Activated T-helper 17 cell treated with anti-CD3 and anti-CD28 coated beads, Interleukin-2, amount 50 U/mL, for 72 hours (primary cell): ENCODE results near the gene ACP1. TPM values are rescaled to one million over a fixed set of nuclear protein-coding genes. Genes with fewer than 3 reads are reported as not detected.

ENCODE experiments used
- ATAC-seq: fragments of 150-1000 bp; cut with Tn5 transposase; replicated peaks from 2 replicates; pipeline ENCODE4 v1.10.0; 2021; ENCODE audit warnings: mild to moderate bottlenecking, moderate library complexity
- H3K27ac Mint-ChIP-seq: one replicate; pipeline ENCODE4 v1.8.0; 2022; ENCODE audit warnings: mixed read lengths
- H3K27me3 Mint-ChIP-seq: one replicate; pipeline ENCODE4 v1.8.0; 2022; ENCODE audit warnings: mixed read lengths
- H3K36me3 Mint-ChIP-seq: one replicate; pipeline ENCODE4 v1.8.0; 2022; ENCODE audit warnings: low read depth, mild to moderate bottlenecking, mixed read lengths
- H3K4me1 Mint-ChIP-seq: one replicate; pipeline ENCODE4 v1.8.0; 2022; ENCODE audit warnings: mixed read lengths
- H3K4me3 Mint-ChIP-seq: one replicate; pipeline ENCODE4 v1.8.0; 2022; ENCODE audit warnings: mild to moderate bottlenecking, mixed read lengths
- H3K9me3 Mint-ChIP-seq: one replicate; pipeline ENCODE4 v1.8.0; 2022; ENCODE audit warnings: mixed read lengths
- total RNA-seq, 2 donors: library from RNA; stranded (reverse); gene quantifications; one replicate each; pipeline ENCODE4 v1.2.3, GENCODE V29; 2022

ACP1 gene
- total RNA-seq = 100 to 1,000 TPM; 116 to 156 TPM

DNA sequence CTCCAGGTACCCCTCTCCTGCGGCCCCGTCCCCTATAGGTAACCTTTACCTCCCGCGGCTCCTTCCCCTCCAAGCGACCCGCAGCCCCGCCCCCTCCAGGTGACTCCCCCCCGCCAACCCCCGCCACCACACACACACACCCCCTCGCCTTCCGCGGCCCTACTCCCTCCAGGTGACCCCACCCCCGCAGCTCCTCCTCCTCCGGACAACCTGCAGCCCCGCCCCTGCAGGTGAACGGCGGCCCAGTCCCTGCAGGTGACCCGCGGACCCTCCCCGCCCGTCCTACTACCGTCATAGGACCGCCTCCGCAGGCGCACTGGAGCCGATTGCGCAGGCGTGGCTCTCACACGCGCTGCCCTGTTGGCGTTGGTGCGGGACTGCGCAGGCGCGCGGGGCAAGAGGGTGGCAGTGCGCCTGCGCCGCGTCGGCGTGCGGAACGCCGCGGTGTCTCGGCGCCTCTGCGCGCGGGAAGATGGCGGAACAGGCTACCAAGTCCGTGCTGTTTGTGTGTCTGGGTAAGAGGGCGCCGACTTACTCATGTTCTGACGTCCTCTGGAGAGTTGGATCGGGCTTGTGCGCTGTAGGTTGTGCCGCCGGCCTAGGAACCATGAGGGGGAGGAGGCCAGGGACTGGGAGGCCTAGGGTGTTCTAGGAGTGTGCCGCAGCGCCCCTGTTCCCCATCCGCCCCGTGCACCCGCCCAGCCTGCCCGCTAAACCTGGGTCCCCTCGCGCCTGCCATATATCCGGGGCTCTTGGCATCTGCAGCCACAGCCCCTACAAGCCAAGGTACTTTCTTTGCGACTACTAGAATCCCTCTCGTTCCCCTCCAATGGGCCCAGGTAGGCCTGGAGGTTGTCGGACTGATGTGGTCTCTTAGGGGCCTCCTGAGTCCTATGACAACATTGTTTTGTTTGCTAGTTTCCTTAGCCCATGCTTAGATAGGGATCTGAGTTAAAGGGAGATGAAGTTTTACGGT lies at the start of gene ACP1:
Gene ACP1, plus strand, starts transcription at position 455 of the 976 bp plus-strand sequence. Its CDS starts 18 bp downstream, at position 473.
- no peaks in the 10 kb centered on the region for H3K9me3 Mint-ChIP-seq
- peaks cover 31% of the 10 kb centered on the region for H3K36me3 Mint-ChIP-seq
- peak within 1 kb of the TSS; percentile 87 for H3K27ac Mint-ChIP-seq
- peak; percentile 90 for ATAC-seq
- H3K4me3 Mint-ChIP-seq = peak within 1 kb of the TSS; percentile 86
- no peaks in the 10 kb centered on the region for H3K27me3 Mint-ChIP-seq
- peaks cover 19% of the 10 kb centered on the region for H3K4me1 Mint-ChIP-seq

DNA sequence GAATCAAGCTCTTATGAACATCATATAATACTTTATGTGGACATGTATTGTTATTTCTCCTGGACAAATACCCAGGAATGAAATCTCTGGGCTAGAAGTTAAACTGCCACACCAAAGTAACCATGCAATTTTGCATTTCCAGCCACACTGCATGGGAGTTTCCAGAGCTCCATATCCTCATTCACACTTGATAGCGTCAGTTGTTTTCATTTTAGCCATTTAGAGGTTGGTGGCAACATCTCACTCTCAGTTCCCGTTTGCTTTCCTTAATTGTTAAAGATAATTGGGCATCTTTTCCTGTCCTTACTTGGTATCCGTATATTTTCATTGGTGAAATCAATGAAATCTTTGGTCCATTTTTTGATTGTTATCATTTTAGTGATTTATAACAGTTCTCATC lies 48.7 kb upstream of the ACP1 start:
- no peak for ATAC-seq
- Mint-ChIP-seq H3K4me1 (no peaks in the 10 kb centered on the region), H3K27ac (no peak overlapping the region), H3K4me3 (no peak overlapping the region), H3K36me3 (peaks cover 27% of the 10 kb centered on the region), H3K9me3 (no peaks in the 10 kb centered on the region), H3K27me3 (peaks cover 4% of the 10 kb centered on the region)

DNA sequence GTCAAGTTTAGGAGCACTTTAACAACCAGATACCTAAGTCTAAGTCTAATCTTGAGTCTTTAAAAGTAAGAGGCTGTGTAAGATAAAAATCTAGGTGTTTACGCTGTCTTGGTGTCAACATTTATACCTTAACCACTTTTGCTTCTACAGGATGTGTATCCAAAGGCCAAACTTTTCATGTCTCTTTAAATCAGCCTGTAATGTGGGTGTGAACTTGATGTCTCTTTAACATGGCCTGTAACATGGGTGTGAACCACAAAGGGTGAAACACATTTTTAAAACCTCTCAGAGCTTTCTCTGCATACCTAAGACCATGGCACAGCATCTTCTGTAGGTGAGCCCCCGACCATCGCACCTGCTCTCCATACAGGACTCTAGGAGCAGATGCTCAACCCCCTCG lies 41.3 kb upstream of the ACP1 start:
- peaks cover 82% of the 10 kb centered on the region for H3K36me3 Mint-ChIP-seq
- no peaks in the 10 kb centered on the region for H3K9me3 Mint-ChIP-seq
- ATAC-seq = no peak
- H3K4me3 Mint-ChIP-seq = no peak overlapping the region
- H3K27me3 Mint-ChIP-seq = no peaks in the 10 kb centered on the region
- H3K4me1 Mint-ChIP-seq = no peaks in the 10 kb centered on the region
- H3K27ac Mint-ChIP-seq = no peak overlapping the region

DNA sequence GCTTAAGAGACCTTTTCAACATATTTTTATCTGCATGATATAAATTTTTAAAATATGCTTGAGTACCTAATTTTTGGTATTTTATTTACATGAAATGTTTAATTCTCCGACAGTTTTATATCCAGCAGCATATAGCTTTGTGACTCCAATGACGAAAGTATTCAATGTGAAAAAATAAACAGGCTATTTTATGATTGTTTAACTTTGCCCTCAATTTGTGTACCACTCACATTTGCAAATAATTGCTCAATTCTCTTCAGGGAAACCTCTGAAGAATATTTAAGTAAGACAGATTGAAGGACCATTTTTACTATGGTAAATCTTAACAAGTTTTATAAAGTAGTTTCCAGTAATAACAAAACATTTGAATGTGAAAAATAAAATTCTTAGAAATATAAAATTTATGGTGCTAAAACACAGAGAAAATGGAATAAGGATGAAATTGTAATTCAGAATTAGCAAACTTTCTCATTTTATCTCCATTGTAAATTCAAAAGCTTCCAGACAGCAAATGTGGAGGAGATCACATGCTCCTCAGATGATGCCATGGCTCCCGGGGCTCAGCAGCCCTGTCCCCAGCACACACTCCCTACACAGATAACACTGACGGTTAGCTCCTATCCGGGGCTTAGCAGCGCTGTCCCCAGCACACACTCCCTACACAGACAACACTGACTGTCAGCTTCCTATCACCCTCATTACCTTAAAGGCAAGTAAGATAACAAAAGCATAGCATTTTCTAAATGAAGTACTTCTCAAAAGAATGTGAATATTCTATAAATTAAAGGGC lies 40.6 kb upstream of the ACP1 start:
- H3K27ac Mint-ChIP-seq = no peak overlapping the region
- ATAC-seq = no peak
- no peaks in the 10 kb centered on the region for H3K27me3 Mint-ChIP-seq
- peaks cover 82% of the 10 kb centered on the region for H3K36me3 Mint-ChIP-seq
- no peaks in the 10 kb centered on the region for H3K9me3 Mint-ChIP-seq
- no peak overlapping the region for H3K4me3 Mint-ChIP-seq
- H3K4me1 Mint-ChIP-seq = no peaks in the 10 kb centered on the region

DNA sequence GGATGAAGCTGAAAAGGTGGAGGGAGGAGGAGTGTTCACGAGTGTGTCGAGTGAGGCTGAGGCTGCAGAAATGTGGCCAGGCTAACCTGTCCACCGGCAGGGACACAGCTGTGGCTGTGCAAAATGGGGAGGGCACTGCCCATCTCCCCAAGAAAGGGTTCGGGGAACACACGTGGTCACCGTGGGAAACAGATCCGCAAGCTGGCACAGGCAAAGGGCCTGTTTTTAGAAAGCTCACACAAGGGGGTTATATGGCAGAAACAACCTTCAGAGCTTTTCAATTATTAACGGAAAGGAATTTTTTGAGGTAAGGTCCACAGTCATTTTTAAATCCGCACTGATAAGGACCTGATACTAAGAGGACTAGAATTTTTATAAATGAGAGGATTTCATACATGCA lies 36.6 kb upstream of the ACP1 start:
- H3K27me3 Mint-ChIP-seq = no peaks in the 10 kb centered on the region
- H3K4me3 Mint-ChIP-seq = no peak overlapping the region
- no peak overlapping the region for H3K27ac Mint-ChIP-seq
- H3K36me3 Mint-ChIP-seq = peaks cover 87% of the 10 kb centered on the region
- no peaks in the 10 kb centered on the region for H3K9me3 Mint-ChIP-seq
- no peak for ATAC-seq
- no peaks in the 10 kb centered on the region for H3K4me1 Mint-ChIP-seq

DNA sequence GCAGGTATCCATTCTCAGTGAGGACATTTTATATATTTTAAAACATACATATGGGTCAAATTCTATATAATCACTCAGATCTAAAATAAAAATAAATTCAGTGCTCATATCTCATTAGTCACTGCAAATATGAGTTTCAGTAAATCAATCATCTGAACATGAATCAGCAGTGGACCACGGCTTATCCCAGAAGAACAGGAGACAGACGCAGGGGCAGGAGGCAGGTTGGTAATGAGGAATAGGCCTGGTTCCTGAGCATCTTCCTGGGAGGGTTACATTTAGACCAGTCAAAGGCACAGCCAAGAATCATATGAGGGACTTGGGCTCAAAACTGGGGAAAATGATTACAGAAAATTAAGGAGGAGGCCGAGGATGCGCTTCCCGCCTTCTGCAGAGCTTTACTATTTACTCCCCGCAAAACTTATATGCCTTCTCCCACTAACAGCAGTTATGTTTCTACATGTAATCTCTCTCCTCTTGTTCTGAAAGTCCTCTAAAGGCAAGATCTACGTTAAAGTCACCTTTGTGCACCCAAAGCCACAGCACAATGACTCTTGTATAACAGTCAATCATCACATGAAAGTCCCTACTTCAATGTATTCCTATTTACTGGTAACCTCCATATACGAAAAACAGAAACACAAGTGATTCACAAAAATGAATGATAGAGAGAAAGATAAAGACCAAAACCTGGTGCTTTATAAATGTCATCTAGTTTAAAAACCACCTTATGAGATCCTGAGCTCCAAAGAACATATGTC lies 36.0 kb upstream of the ACP1 start:
- no peaks in the 10 kb centered on the region for H3K9me3 Mint-ChIP-seq
- no peak overlapping the region for H3K27ac Mint-ChIP-seq
- H3K4me1 Mint-ChIP-seq = no peaks in the 10 kb centered on the region
- peak; percentile 45 for ATAC-seq
- no peaks in the 10 kb centered on the region for H3K27me3 Mint-ChIP-seq
- no peak overlapping the region for H3K4me3 Mint-ChIP-seq
- H3K36me3 Mint-ChIP-seq = peaks cover 87% of the 10 kb centered on the region

DNA sequence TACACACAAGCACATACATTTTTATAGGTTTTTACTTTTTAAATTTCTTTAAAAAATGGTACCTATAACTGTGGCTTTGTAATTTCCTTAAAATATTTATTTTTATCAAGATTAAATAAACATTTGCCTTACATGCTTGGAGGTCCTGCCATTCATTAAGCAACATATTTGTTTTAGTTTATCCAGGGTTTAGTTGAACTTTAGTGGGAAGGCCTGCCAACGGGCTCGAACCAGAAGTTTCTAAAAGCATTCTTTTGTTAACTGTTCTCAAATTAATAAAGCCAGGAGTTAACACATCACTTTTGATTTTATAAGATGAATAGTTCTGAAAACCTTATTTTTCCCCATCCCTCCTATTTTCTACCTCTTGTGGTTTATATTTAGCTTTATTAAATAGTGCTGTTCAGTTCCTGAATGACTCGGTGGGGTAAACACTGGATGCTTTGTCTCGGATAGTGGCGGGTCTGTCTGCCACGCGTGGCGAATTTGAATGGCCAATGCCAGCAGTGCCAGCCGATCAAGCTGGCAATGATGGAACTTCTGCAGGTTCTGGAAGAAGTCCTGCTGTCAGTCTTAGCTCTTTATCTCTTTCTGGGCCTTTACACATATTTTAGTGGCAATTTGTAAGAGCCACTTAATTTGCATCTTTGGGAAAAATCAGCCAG lies 33.1 kb upstream of the ACP1 start:
- Mint-ChIP-seq H3K9me3 (no peaks in the 10 kb centered on the region), H3K4me1 (no peaks in the 10 kb centered on the region), H3K4me3 (no peak overlapping the region), H3K27me3 (no peaks in the 10 kb centered on the region), H3K27ac (no peak overlapping the region), H3K36me3 (peaks cover 70% of the 10 kb centered on the region)
- no peak for ATAC-seq

DNA sequence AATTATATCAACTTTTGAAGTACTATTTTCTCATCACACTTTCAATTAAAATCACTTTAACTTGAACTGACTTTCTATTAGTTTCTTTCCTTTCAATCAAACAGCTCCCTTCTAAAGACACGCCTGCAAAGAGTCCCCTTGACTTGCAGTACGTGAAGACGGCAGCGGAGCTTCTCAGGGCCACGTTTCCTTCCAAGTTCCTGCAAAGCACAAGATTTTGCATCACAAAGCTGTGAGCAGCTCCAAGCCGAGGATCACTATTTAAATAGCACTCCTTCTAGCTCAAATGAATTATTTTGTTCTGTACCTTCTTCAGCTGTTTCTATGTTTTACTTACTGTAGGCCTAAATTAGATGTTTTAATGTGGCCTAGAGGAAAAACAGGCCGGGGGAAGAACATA lies 31.7 kb upstream of the ACP1 start:
- H3K27me3 Mint-ChIP-seq = no peaks in the 10 kb centered on the region
- no peaks in the 10 kb centered on the region for H3K4me1 Mint-ChIP-seq
- H3K9me3 Mint-ChIP-seq = no peaks in the 10 kb centered on the region
- peaks cover 61% of the 10 kb centered on the region for H3K36me3 Mint-ChIP-seq
- no peak overlapping the region for H3K4me3 Mint-ChIP-seq
- ATAC-seq = no peak
- H3K27ac Mint-ChIP-seq = no peak overlapping the region

DNA sequence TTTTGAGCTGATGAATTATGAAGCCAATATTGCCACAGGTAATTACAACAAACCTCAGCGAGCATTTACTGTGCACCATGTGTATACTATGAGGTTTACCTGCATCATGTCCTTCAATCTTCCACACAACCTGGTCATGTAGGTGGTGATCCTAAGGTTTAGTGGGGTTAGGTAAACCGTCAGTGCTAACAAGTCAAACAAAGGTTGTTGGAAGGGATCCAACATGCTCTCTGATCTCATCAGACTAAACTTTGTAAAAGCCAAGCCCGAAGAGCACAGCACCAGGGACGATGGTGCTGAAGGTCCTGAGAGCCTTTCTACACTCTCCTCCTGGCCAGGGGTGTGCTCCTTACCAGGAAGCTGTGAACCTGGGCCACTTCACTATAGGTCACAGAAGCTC lies 30.3 kb upstream of the ACP1 start:
- H3K27ac Mint-ChIP-seq = no peak overlapping the region
- no peaks in the 10 kb centered on the region for H3K9me3 Mint-ChIP-seq
- no peak overlapping the region for H3K4me3 Mint-ChIP-seq
- no peaks in the 10 kb centered on the region for H3K4me1 Mint-ChIP-seq
- H3K36me3 Mint-ChIP-seq = peaks cover 60% of the 10 kb centered on the region
- no peak for ATAC-seq
- H3K27me3 Mint-ChIP-seq = no peaks in the 10 kb centered on the region

DNA sequence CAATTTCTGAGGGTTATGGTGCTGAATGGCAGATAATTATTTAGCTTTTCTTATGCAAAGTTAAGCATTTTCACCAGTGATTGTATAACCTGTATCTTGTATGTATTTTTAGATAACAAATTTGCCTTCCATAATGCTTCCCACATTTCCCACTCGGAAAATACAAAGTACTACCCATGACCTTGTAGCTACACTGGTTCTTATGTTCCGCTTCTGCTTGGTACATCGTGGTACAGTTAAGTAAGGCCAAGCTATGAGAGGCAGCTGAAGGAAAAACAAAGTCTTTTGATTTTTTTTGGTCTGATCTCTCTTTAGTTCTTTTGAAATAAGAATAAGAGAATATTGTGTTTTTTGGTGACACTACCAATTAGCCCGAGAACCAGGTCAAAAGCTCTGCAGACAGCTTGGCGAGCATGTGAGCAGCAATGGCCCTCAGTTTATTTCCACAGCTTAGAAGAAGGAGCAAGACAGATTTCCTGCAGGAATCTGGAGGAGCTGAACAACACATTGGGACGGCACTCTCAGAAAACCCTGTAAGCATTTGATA lies 27.7 kb upstream of the ACP1 start:
- Mint-ChIP-seq H3K4me1 (no peaks in the 10 kb centered on the region), H3K9me3 (no peaks in the 10 kb centered on the region), H3K4me3 (no peak overlapping the region), H3K36me3 (peaks cover 69% of the 10 kb centered on the region), H3K27me3 (no peaks in the 10 kb centered on the region), H3K27ac (no peak overlapping the region)
- ATAC-seq = no peak

DNA sequence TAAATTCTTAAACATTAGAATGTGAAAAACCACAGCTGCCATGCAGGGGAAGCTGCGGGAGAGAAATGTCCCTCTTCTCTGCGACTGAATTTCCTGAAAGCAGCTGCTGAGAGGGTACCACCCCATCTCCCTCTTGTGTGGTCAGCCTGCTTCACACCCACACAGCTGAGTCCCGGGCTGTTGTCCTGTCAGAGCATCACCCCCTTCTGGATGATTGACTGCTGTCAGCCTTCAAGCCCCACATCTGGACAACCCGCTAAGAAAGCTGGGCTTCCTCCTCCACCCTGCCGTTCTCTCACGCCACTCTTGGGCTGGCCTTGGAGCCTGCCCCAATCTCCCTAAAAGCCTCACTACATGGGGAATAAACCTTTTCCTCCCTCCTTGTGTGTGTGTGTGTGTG lies 26.9 kb upstream of the ACP1 start:
- H3K36me3 Mint-ChIP-seq = peaks cover 68% of the 10 kb centered on the region
- H3K4me3 Mint-ChIP-seq = no peak overlapping the region
- H3K27me3 Mint-ChIP-seq = no peaks in the 10 kb centered on the region
- no peak for ATAC-seq
- no peak overlapping the region for H3K27ac Mint-ChIP-seq
- no peaks in the 10 kb centered on the region for H3K9me3 Mint-ChIP-seq
- no peaks in the 10 kb centered on the region for H3K4me1 Mint-ChIP-seq

DNA sequence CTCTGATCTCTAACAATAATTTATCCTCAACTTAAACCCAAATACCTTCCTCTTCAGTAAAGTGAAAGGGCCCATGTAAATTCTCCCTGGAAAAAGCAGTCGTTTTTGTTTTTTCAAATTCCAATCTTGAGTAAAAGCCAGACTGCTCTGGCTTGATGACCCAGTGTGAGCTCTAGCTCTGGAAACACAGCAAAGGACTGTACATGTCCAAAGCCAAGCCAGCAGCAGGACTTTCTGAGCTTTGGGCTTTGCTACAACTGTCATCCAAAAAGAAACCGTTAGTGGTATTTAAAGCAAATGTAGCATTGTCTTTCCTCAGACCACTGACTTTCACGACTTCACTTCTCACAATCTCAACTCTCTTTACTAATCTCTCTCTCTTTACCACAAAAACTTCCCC lies 26.3 kb upstream of the ACP1 start:
- Mint-ChIP-seq H3K36me3 (peaks cover 68% of the 10 kb centered on the region), H3K4me1 (no peaks in the 10 kb centered on the region), H3K27me3 (no peaks in the 10 kb centered on the region), H3K27ac (no peak overlapping the region), H3K9me3 (no peaks in the 10 kb centered on the region), H3K4me3 (no peak overlapping the region)
- no peak for ATAC-seq

DNA sequence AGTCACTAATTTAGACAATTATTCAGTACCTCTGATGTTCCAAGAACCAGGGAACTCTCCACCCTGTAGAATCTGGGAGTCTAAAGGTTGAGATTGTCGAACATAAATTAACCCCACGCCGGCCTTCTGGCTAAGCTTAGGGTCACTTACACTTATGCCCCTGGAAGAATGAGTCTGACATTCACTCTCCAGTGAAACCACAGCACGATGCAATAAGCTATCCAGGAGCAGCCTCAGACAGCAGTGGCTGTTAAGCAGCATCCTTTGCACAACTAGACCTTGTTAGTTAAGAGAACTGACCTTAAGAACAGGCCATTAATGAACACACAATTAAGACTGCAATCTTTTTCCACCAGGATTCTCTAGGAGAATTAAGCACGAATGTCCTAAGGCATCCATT lies 25.9 kb upstream of the ACP1 start:
- Mint-ChIP-seq H3K4me3 (no peak overlapping the region), H3K4me1 (no peaks in the 10 kb centered on the region), H3K27me3 (no peaks in the 10 kb centered on the region), H3K9me3 (no peaks in the 10 kb centered on the region), H3K27ac (no peak overlapping the region), H3K36me3 (peaks cover 68% of the 10 kb centered on the region)
- no peak for ATAC-seq

DNA sequence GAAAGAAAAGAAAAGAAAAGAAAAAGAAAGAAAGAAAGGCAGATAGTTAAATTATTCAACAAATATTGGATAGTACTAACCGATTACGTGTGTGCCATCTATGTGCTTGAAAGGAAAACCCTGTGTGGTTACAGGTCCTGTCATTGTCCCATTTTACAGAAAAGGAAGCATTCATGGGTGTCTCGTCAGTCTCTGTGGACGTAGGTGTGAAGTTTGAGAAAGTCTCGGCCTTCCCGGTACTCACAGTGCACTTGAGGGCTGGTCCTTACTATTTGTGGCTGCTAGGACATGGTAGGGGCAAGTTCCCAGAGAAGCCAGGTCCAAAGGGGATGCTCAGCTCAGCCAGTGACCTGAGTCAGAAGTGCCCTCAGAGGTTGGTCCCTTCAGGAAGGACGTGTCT lies 20.2 kb upstream of the ACP1 start:
- Mint-ChIP-seq H3K27ac (no peak overlapping the region), H3K4me1 (peaks cover 4% of the 10 kb centered on the region), H3K36me3 (peaks cover 83% of the 10 kb centered on the region), H3K9me3 (no peaks in the 10 kb centered on the region), H3K27me3 (no peaks in the 10 kb centered on the region), H3K4me3 (no peak overlapping the region)
- ATAC-seq = no peak
